PFSK-1 (cell line): ENCODE measurements around the gene ABCC6.

Source experiments
- FOXP2 ChIP-seq: optimal IDR thresholded peaks from 2 replicates; pipeline ENCODE3; 2011; ENCODE audit warnings: borderline replicate concordance, control low read depth, inconsistent platforms; ENCODE audit not compliant: insufficient read depth; ENCODE audit errors: extremely low read length, extremely low read depth
- POLR2AphosphoS5 ChIP-seq: IDR thresholded peaks from 2 replicates; pipeline ENCODE4 v1.6.1; 2012; ENCODE audit warnings: low read depth, mild to moderate bottlenecking, control low read depth, low read length, moderate library complexity
- SIN3A ChIP-seq: IDR thresholded peaks from 2 replicates; pipeline ENCODE4 v1.6.1; 2012; ENCODE audit warnings: mild to moderate bottlenecking, low read length, moderate library complexity, borderline replicate concordance; ENCODE audit not compliant: insufficient read depth
- TAF1 ChIP-seq: IDR thresholded peaks from 2 replicates; pipeline ENCODE4 v1.6.1; 2012; ENCODE audit warnings: low read length, control low read depth, borderline replicate concordance; ENCODE audit not compliant: insufficient read depth
- TF ChIP-seq, protein P1 (sequence below), 2 experiments: IDR thresholded peaks; 2 replicates each; pipeline versions ENCODE4 v1.6.1 to v1.8.0; 2011 to 2012; ENCODE audit warnings: low read depth in 2 of 2, low read length in 2 of 2, control low read depth in 1 of 2, inconsistent platforms in 1 of 2, mild to moderate bottlenecking in 1 of 2, moderate library complexity in 1 of 2; ENCODE audit not compliant: insufficient read depth in 1 of 2

DNA sequence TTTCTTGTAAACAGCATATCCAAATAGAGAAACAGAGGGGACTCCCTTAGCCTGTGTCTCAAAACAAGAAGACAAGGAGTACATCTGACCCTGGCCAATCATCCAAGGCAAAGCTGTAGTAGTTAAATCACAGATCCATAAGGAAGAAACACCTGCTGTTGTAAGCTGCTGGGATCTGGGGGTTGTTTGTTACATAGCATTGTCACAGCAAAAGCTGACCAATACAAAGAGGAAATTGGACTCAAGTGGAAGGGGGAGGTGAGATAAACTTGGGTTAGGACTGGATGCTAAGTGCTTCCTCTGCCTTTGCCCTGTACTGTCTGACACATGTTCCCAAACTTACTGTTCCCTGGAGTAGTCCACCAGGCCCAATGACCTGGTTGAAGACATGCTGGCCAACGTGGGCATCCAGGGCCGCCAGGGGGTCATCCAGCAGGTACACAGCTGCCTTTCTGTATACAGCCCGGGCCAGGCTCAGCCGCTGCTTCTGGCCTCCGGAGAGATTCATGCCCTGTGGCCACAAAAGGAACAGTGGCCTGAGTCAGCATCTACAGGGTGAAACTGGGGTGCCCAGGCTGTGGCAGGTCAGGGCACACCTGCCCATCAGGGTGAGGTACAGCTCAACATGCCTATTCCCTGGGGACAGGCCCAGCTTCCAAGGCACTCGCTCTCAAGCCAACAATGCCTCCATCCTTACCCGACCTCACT, 44.7 kb downstream of the ABCC6 start:
- TF ChIP-seq TAF1 (no peak), POLR2AphosphoS5 (no peak), FOXP2 (no peak), SIN3A (no peak)
- TF ChIP-seq, protein P1, sequence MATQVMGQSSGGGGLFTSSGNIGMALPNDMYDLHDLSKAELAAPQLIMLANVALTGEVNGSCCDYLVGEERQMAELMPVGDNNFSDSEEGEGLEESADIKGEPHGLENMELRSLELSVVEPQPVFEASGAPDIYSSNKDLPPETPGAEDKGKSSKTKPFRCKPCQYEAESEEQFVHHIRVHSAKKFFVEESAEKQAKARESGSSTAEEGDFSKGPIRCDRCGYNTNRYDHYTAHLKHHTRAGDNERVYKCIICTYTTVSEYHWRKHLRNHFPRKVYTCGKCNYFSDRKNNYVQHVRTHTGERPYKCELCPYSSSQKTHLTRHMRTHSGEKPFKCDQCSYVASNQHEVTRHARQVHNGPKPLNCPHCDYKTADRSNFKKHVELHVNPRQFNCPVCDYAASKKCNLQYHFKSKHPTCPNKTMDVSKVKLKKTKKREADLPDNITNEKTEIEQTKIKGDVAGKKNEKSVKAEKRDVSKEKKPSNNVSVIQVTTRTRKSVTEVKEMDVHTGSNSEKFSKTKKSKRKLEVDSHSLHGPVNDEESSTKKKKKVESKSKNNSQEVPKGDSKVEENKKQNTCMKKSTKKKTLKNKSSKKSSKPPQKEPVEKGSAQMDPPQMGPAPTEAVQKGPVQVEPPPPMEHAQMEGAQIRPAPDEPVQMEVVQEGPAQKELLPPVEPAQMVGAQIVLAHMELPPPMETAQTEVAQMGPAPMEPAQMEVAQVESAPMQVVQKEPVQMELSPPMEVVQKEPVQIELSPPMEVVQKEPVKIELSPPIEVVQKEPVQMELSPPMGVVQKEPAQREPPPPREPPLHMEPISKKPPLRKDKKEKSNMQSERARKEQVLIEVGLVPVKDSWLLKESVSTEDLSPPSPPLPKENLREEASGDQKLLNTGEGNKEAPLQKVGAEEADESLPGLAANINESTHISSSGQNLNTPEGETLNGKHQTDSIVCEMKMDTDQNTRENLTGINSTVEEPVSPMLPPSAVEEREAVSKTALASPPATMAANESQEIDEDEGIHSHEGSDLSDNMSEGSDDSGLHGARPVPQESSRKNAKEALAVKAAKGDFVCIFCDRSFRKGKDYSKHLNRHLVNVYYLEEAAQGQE (IDR thresholded peaks at IDR 0.05; ENCODE audit: insufficient read depth in 1 of 2, low read depth in 2 of 2, low read length in 2 of 2) = no peak
